Activated CD8-positive, alpha-beta T cell treated with anti-CD3 and anti-CD28 coated beads for 36 hours (primary cell): ENCODE data around the gene LDLR. TPM values are rescaled to one million over a fixed set of nuclear protein-coding genes. Genes with fewer than 3 reads are reported as not detected.
A peak's percentile ranks its signal among the peaks of the same experiment; 100 is the strongest.
"Not testable (repeated sequence)": the region's sequence is repeated elsewhere in the genome, so short reads cannot be mapped to it uniquely, and the experiment has no call there.

Experiments
- ATAC-seq: fragments of 200-7000 bp; cut with Tn5 transposase; one replicate; pipeline ENCODE4 v1.10.0; 2021; ENCODE audit warnings: mild to moderate bottlenecking, moderate library complexity
- CTCF ChIA-PET: fragments of 350-600 bp; sonication (Branson Sonifier 250); formaldehyde crosslinking; loops from one replicate; lab custom pipeline; 2021; ENCODE audit warnings: antibody characterized with exemption; lab: Charles Lee
- POLR2A ChIA-PET: fragments of 350-600 bp; sonication (Branson Sonifier 250); formaldehyde crosslinking; loops from one replicate; lab custom pipeline; 2021; ENCODE audit warnings: antibody characterized with exemption; lab: Charles Lee
- DNase-seq: peaks from one replicate; pipeline ENCODE4 v3.0.0-alpha.2; 2020
- H3K27ac Mint-ChIP-seq: one replicate; pipeline ENCODE4 v1.8.0; 2021; ENCODE audit warnings: mild to moderate bottlenecking, mixed read lengths
- H3K27me3 Mint-ChIP-seq: one replicate; pipeline ENCODE4 v1.8.0; 2021; ENCODE audit warnings: mixed read lengths
- H3K36me3 Mint-ChIP-seq: one replicate; pipeline ENCODE4 v1.8.0; 2021; ENCODE audit warnings: low read depth, mixed read lengths
- H3K4me1 Mint-ChIP-seq: one replicate; pipeline ENCODE4 v1.8.0; 2021; ENCODE audit warnings: low read depth, mixed read lengths
- H3K4me3 Mint-ChIP-seq: one replicate; pipeline ENCODE4 v1.8.0; 2021; ENCODE audit warnings: mild to moderate bottlenecking, moderate library complexity, mixed read lengths
- H3K9me3 Mint-ChIP-seq: one replicate; pipeline ENCODE4 v1.8.0; 2021; ENCODE audit warnings: mixed read lengths
- CTCF ChIP-seq: fragments of 200-600 bp; IDR thresholded peaks from one replicate; pipeline ENCODE4 v1.8.0; 2022; ENCODE audit warnings: antibody characterized with exemption, mild to moderate bottlenecking
- intact Hi-C: fragments of 100-400 bp; cut with micrococcal nuclease; formaldehyde crosslinking; loops from one replicate; pipeline ENCODE4 v1.10.0; 2022
- total RNA-seq, 2 experiments: library from RNA; stranded (reverse); gene quantifications; one replicate each; pipeline ENCODE4 v1.2.3, GENCODE V29; 2021

Gene LDLR
- total RNA-seq, 2 experiments from 2014 or later, result 54.7 to 56.5 TPM

- Mint-ChIP-seq H3K4me1 (peaks cover 7% of the 10 kb centered on the region), H3K27me3 (no peaks in the 10 kb centered on the region), H3K27ac (no peak overlapping the region), H3K36me3 (peaks cover 12% of the 10 kb centered on the region), H3K9me3 (no peaks in the 10 kb centered on the region), H3K4me3 (no peak overlapping the region)
- intact Hi-C loops, result loop anchor here (5.0 kb wide), 1 partner anchor 66 kb away; no protein-coding TSS in a partner anchor
- POLR2A ChIA-PET, result no interaction called here
- CTCF ChIA-PET, result interaction anchor here (0.9 to 1.2 kb wide), 2 partner anchors 67 to 71 kb away, joined by 3 to 6 read pairs; no protein-coding TSS in a partner anchor
- TF ChIP-seq CTCF, result no peak
- ATAC-seq, result no peak
- no peak for DNase-seq
Observed at GRCh38 chr19:11136400-11137101, 47.3 kb downstream of the LDLR start.

GRCh38 chr19:11137542-11138384 lies 48.5 kb downstream of the LDLR start:
- POLR2A ChIA-PET, result no interaction called here
- Mint-ChIP-seq H3K4me1 (peaks cover 8% of the 10 kb centered on the region), H3K9me3 (no peaks in the 10 kb centered on the region), H3K4me3 (peak overlapping the region; percentile 63), H3K27ac (no peak overlapping the region), H3K27me3 (no peaks in the 10 kb centered on the region), H3K36me3 (peaks cover 5% of the 10 kb centered on the region)
- DNase-seq, result peak; percentile 64
- intact Hi-C loops, result loop anchor here (5.0 kb wide), 1 partner anchor 65 kb away; no protein-coding TSS in a partner anchor
- peak; percentile 76 for ATAC-seq
- CTCF ChIA-PET, result interaction anchor here (0.7 to 2.0 kb wide), 8 partner anchors 12 to 74 kb away, joined by 3 to 11 read pairs (median 4); no protein-coding TSS in a partner anchor
- peak; percentile 88 for TF ChIP-seq CTCF

- no peak overlapping the region for H3K4me3 Mint-ChIP-seq
- no peaks in the 10 kb centered on the region for H3K9me3 Mint-ChIP-seq
- H3K27me3 Mint-ChIP-seq, result no peaks in the 10 kb centered on the region
- no peak for DNase-seq
- TF ChIP-seq CTCF, result no peak
- CTCF ChIA-PET, result interaction anchor here (0.7 to 2.0 kb wide), 5 partner anchors 13 to 66 kb away, joined by 3 to 11 read pairs (median 4); no protein-coding TSS in a partner anchor
- no peak overlapping the region for H3K27ac Mint-ChIP-seq
- peaks cover 16% of the 10 kb centered on the region for H3K4me1 Mint-ChIP-seq
- intact Hi-C loops, result loop anchor here (5.0 kb wide), 1 partner anchor 64 kb away; no protein-coding TSS in a partner anchor
- no peak for ATAC-seq
- POLR2A ChIA-PET, result interaction anchor here (1.0 to 1.6 kb wide), 4 partner anchors 12 to 65 kb away, joined by 3 to 5 read pairs (median 4); partner anchors contain the start of gene SPC24
- H3K36me3 Mint-ChIP-seq, result peaks cover 3% of the 10 kb centered on the region
Observed at GRCh38 chr19:11138601-11139300, 49.5 kb downstream of the LDLR start.

GRCh38 chr19:11140023-11140538 lies 50.8 kb downstream of the LDLR start:
- POLR2A ChIA-PET, result interaction anchor here (0.6 to 1.6 kb wide), 3 partner anchors 10 to 17 kb away, joined by 3 to 5 read pairs (median 3); partner anchors contain the start of gene SPC24
- CTCF ChIA-PET, H3K36me3 Mint-ChIP-seq, ATAC-seq, H3K9me3 Mint-ChIP-seq, DNase-seq, H3K27me3 Mint-ChIP-seq, intact Hi-C loops, H3K4me3 Mint-ChIP-seq, H3K27ac Mint-ChIP-seq: not testable (repeated sequence)
- H3K4me1 Mint-ChIP-seq, result peaks cover 16% of the 10 kb centered on the region
